GM12878 (cell line): ENCODE results near the gene ZNF732. TPM values are rescaled to one million over a fixed set of nuclear protein-coding genes. Genes with fewer than 3 reads are reported as not detected.

Experiments
- BACH1 ChIP-seq: fragments of 450-650 bp; IDR thresholded peaks from 2 replicates; pipeline ENCODE4 v1.6.1; 2017; ENCODE audit warnings: mild to moderate bottlenecking, borderline replicate concordance
- BCL11A ChIP-seq: IDR thresholded peaks from 2 replicates; pipeline ENCODE4 v1.6.1; 2011; ENCODE audit warnings: low read depth, low read length
- BHLHE40 ChIP-seq, 2 experiments: fragments of 450-650 bp in 1 of 2; IDR thresholded peaks; 2 replicates each; pipeline ENCODE4 v1.6.1; 2011 to 2017; ENCODE audit warnings: low read depth in 2 of 2, borderline replicate concordance in 1 of 2, improper control_type of control experiment in 1 of 2, low read length in 1 of 2, mild to moderate bottlenecking in 1 of 2
- BRCA1 ChIP-seq: IDR thresholded peaks from 2 replicates; pipeline ENCODE4 v1.6.1; 2011; ENCODE audit warnings: low read depth, low read length, improper control_type of control experiment
- ELK1 ChIP-seq: IDR thresholded peaks from 2 replicates; pipeline ENCODE4 v1.6.1; 2012; ENCODE audit warnings: low read depth, low read length, improper control_type of control experiment
- EP300 ChIP-seq, 2 experiments: fragments of 150-350 bp in 1 of 2; IDR thresholded peaks; 2 replicates each; pipeline ENCODE4 v1.6.1; 2011 to 2012; ENCODE audit warnings: low read depth in 2 of 2, low read length in 2 of 2, borderline replicate concordance in 1 of 2, improper control_type of control experiment in 1 of 2, inconsistent platforms in 1 of 2; ENCODE audit not compliant: control insufficient read depth in 1 of 2
- FOXM1 ChIP-seq: IDR thresholded peaks from 2 replicates; pipeline ENCODE4 v1.6.1; 2012; ENCODE audit warnings: low read depth, mild to moderate bottlenecking, inconsistent platforms, low read length, moderate library complexity
- GABPA ChIP-seq: IDR thresholded peaks from 2 replicates; pipeline ENCODE4 v1.6.1; 2014; ENCODE audit warnings: antibody characterized with exemption, low read depth, mild to moderate bottlenecking, inconsistent platforms
- HSF1 ChIP-seq: fragments of 150-350 bp; IDR thresholded peaks from 2 replicates; pipeline ENCODE4 v1.6.1; 2014; ENCODE audit warnings: mild to moderate bottlenecking, low read depth, low read length
- JUNB ChIP-seq: IDR thresholded peaks from 2 replicates; pipeline ENCODE4 v1.6.1; 2016; ENCODE audit warnings: antibody characterized with exemption, mild to moderate bottlenecking
- NFXL1 ChIP-seq: fragments of 450-650 bp; IDR thresholded peaks from 2 replicates; pipeline ENCODE4 v1.6.1; 2017; ENCODE audit warnings: antibody characterized with exemption, mild to moderate bottlenecking, borderline replicate concordance
- NR2C2 ChIP-seq: IDR thresholded peaks from 2 replicates; pipeline ENCODE4 v1.6.1; 2011; ENCODE audit warnings: borderline replicate concordance, low read depth; ENCODE audit not compliant: control insufficient read depth, insufficient read length
- POU2F2 ChIP-seq: IDR thresholded peaks from 3 replicates; pipeline ENCODE4 v1.6.1; 2011; ENCODE audit warnings: low read depth, mild to moderate bottlenecking, low read length, borderline replicate concordance
- RAD51 ChIP-seq: fragments of 450-650 bp; IDR thresholded peaks from 2 replicates; pipeline ENCODE4 v1.6.1; 2016; ENCODE audit warnings: moderate library complexity, mild to moderate bottlenecking, inconsistent platforms
- RUNX3 ChIP-seq: IDR thresholded peaks from 2 replicates; pipeline ENCODE4 v1.6.1; 2012; ENCODE audit warnings: low read length, inconsistent platforms
- SPI1 ChIP-seq: IDR thresholded peaks from 2 replicates; pipeline ENCODE4 v1.6.1; 2011; ENCODE audit warnings: low read depth, mild to moderate bottlenecking, low read length, moderate library complexity, borderline replicate concordance; ENCODE audit not compliant: insufficient read depth
- SRF ChIP-seq, 2 experiments: IDR thresholded peaks; 2 replicates each; pipeline ENCODE4 v1.6.1; 2011; ENCODE audit warnings: low read depth in 2 of 2, low read length in 2 of 2, mild to moderate bottlenecking in 1 of 2, moderate library complexity in 1 of 2
- TAF1 ChIP-seq: IDR thresholded peaks from 2 replicates; pipeline ENCODE4 v1.6.1; 2011; ENCODE audit warnings: mild to moderate bottlenecking, low read depth, low read length, borderline replicate concordance
- TCF12 ChIP-seq: IDR thresholded peaks from 2 replicates; pipeline ENCODE4 v1.6.1; 2011; ENCODE audit warnings: low read depth, mild to moderate bottlenecking, low read length
- YBX1 ChIP-seq: fragments of 450-650 bp; IDR thresholded peaks from 2 replicates; pipeline ENCODE4 v1.6.1; 2016; ENCODE audit warnings: antibody characterized with exemption
- ZBED1 ChIP-seq: IDR thresholded peaks from 2 replicates; pipeline ENCODE4 v1.6.1; 2016; ENCODE audit warnings: borderline replicate concordance
- ZNF207 ChIP-seq: fragments of 450-650 bp; IDR thresholded peaks from 2 replicates; pipeline ENCODE4 v1.6.1; 2014; ENCODE audit warnings: antibody characterized with exemption, mild to moderate bottlenecking, borderline replicate concordance
- ZNF217 ChIP-seq: fragments of 450-650 bp; IDR thresholded peaks from 2 replicates; pipeline ENCODE4 v1.6.1; 2017; ENCODE audit warnings: antibody characterized with exemption, mild to moderate bottlenecking
- ZNF687 ChIP-seq: fragments of 450-650 bp; IDR thresholded peaks from 2 replicates; pipeline ENCODE4 v1.6.1; 2017; ENCODE audit warnings: mild to moderate bottlenecking, moderate library complexity
- polyA plus RNA-seq, 11 experiments: library from polyadenylated mRNA; depleted of rRNA in 4 of 11; unstranded in 6 of 11; stranded (reverse) in 5 of 11; fragments of >200 nt; fragmentation: Nextera tagmentation in 4 of 11; fragmentation: Illumina TruSeq in 1 of 11; extraction: Ambion mirVana in 4 of 11; extraction: Trizol in 1 of 11; gene quantifications; 1 replicate in 1 of 11; 2 replicates in 10 of 11; pipeline versions ENCODE4 v1.2.1 to v1.2.3, GENCODE V29; 2011 to 2016; ENCODE audit warnings: inconsistent platforms in 2 of 11, missing spikeins in 2 of 11, low read depth in 1 of 11
- total RNA-seq, 4 experiments: library from RNA; depleted of rRNA in 3 of 4; stranded (reverse); fragments of >200 nt in 3 of 4; fragmentation: Illumina TruSeq in 1 of 4; extraction: Trizol in 1 of 4; gene quantifications; 2 replicates each; pipeline versions ENCODE4 v1.2.1 to v1.2.3, GENCODE V29; 2013 to 2021

ZNF732 gene
- total and polyA plus RNA-seq, 10 of the 15 experiments (the other 5 are each of a cell fraction or from before 2014, with no cell fraction given), result not detected

GRCh38 chr4:306551-306961, 1.3 kb upstream of the ZNF732 start (continued):
- peak; percentile 77 for TF ChIP-seq BCL11A
- TF ChIP-seq NFXL1, result no peak
- TF ChIP-seq SRF (IDR thresholded peaks at IDR 0.05; ENCODE audit: low read depth in 2 of 2, low read length in 2 of 2), result no peak
- TF ChIP-seq BHLHE40 (IDR thresholded peaks at IDR 0.05; ENCODE audit: borderline replicate concordance in 1 of 2, low read depth in 2 of 2, low read length in 1 of 2), result peak in 1 of 2 experiments; percentile 56; a peak in 1 of 4 replicates
- TF ChIP-seq ZNF217, result no peak
- TF ChIP-seq HSF1, result no peak
- peak; percentile 96 for TF ChIP-seq RUNX3
- TF ChIP-seq YBX1, result no peak
- TF ChIP-seq RAD51, result no peak
- TF ChIP-seq BRCA1, result no peak
- 0 out of 2 replicates have a peak, but pooled peaks have one; percentile 11 for TF ChIP-seq JUNB
- peak; percentile 26 to 51; a peak in 1 of 4 replicates for TF ChIP-seq EP300 (IDR thresholded peaks at IDR 0.05; ENCODE audit: borderline replicate concordance in 1 of 2, control insufficient read depth in 1 of 2, low read depth in 2 of 2, low read length in 2 of 2)
- no peak for TF ChIP-seq ELK1
- TF ChIP-seq TCF12, result peak; percentile 71
- TF ChIP-seq ZBED1, result 0 out of 2 replicates have a peak, but pooled peaks have one; percentile 25
- no peak for TF ChIP-seq NR2C2
- peak; percentile 73; the same call in 1 of the 2 replicates for TF ChIP-seq FOXM1
- 0 out of 3 replicates have a peak, but pooled peaks have one; percentile 36 for TF ChIP-seq POU2F2
- no peak for TF ChIP-seq TAF1
- 0 out of 2 replicates have a peak, but pooled peaks have one; percentile 26 for TF ChIP-seq BACH1
- TF ChIP-seq ZNF207, result no peak
- no peak for TF ChIP-seq ZNF687
- peak; percentile 32; the same call in 1 of the 2 replicates for TF ChIP-seq SPI1
- peak; percentile 27; the same call in 1 of the 2 replicates for TF ChIP-seq GABPA
